Uterus (tissue), 4 donors: ENCODE results near the gene HMGXB4. TPM values are rescaled to one million over a fixed set of nuclear protein-coding genes. Genes with fewer than 3 reads are reported as not detected.

ENCODE experiments used
- DNase-seq, 2 donors: peaks; one replicate each; pipeline ENCODE4 v3.0.0-alpha.2; 2019 to 2020
- H3K27ac ChIP-seq, 2 donors: fragments of 200-600 bp; sonication (generic); 1 replicate in 1 of 2; 2 replicates in 1 of 2; pipeline ENCODE4 v1.5.1; 2016 to 2018
- H3K27me3 ChIP-seq, 2 donors: fragments of 200-600 bp; sonication (generic); one replicate each; pipeline ENCODE4 v1.5.1; 2018 to 2019; ENCODE audit warnings: control low read depth in 1 of 2
- H3K36me3 ChIP-seq, 2 donors: fragments of 200-600 bp; sonication (generic); one replicate each; pipeline ENCODE4 v1.5.1; 2019; ENCODE audit warnings: control low read depth in 1 of 2
- H3K4me1 ChIP-seq, 2 donors: fragments of 200-600 bp; sonication (generic); one replicate each; pipeline ENCODE4 v1.5.1; 2018 to 2019; ENCODE audit warnings: control low read depth in 1 of 2
- H3K4me3 ChIP-seq, 2 donors: fragments of 200-600 bp; sonication (generic); 1 replicate in 1 of 2; 2 replicates in 1 of 2; pipeline ENCODE4 v1.5.1; 2018 to 2019; ENCODE audit warnings: mild to moderate bottlenecking in 1 of 2
- H3K9me3 ChIP-seq, 2 donors: fragments of 200-600 bp; sonication (generic); one replicate each; pipeline ENCODE4 v1.5.1; 2019; ENCODE audit warnings: control low read depth in 1 of 2
- CTCF ChIP-seq, 4 experiments: fragments of 200-600 bp in 2 of 4; fragments of 450-650 bp in 2 of 4; sonication (generic) in 2 of 4; IDR thresholded peaks; one replicate each; pipeline ENCODE4 v1.5.1; 2016 to 2019; ENCODE audit warnings: antibody characterized with exemption in 4 of 4, mild to moderate bottlenecking in 2 of 4, moderate library complexity in 1 of 4
- POLR2A ChIP-seq, 2 donors: fragments of 450-650 bp; IDR thresholded peaks; one replicate each; pipeline ENCODE4 v1.6.1; 2016; ENCODE audit warnings: antibody characterized with exemption in 2 of 2, mild to moderate bottlenecking in 1 of 2, moderate library complexity in 1 of 2
- intact Hi-C: fragments of 100-400 bp; cut with DNase I; formaldehyde crosslinking; loops from one replicate; pipeline ENCODE4 v1.15.1; 2023; ENCODE audit warnings: low total_unique reads
- total RNA-seq, 4 donors: library from RNA; depleted of rRNA in 3 of 4; stranded (reverse); fragments of >200 nt in 3 of 4; gene quantifications; one replicate each; pipeline versions ENCODE4 v1.1.0 to v1.2.4, GENCODE V29; 2014 to 2023
- donor health status: DM: yes; HTN: yes; CAD: no.

The HMGXB4 gene
- total RNA-seq, 4 donors from 2014 or later: 15.1 to 29.6 (median 20.8) TPM

DNA sequence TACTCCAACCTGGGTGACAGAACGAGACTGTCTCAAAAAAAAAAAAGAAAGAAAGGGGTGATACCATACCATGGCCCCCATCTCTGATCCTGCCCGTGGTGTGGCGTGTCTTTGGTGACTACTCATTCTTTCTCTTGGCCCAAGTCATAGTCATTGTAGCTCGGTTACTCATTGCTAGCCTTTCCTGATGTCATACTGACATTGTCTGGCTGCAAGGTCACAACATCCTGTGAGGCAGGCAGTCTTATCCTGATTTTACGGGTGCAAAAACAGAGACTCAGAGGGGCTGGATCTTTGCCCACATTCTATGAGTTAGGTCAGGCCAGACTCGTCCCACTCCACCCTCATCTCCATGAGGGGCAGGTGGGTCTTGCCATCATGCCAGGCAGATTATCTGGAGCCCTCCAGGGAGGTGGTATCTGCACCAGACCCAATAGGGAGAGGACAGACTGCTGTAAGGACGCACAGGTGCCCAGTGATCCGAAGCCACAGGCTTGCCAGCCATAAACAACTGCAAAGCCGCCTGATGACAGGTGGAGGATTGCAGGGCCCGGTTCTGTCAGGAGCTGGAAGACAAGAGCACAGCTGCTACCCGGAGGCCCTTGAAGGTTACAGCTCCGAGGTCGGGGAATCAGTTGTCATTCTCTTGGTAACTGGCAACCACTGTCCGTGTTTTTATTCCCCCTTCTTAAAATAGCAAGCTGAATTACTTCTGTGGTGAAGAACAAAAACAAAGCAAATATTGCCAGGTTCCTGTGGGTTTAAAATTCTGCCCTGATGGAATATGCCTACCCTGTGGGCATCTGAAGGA is 56.2 kb downstream of the HMGXB4 start:
- no peak for TF ChIP-seq POLR2A (IDR thresholded peaks at IDR 0.05)
- TF ChIP-seq CTCF (IDR thresholded peaks at IDR 0.05): no peak
- peaks cover 0 to 22% of the 10 kb centered on the region in 2 donors for H3K4me1 ChIP-seq
- no peaks in the 10 kb centered on the region for H3K36me3 ChIP-seq
- peak overlapping the region; percentile 23 to 25 for H3K27ac ChIP-seq
- no peak overlapping the region for H3K4me3 ChIP-seq
- intact Hi-C loops: no loop called here
- peak; percentile 8 to 48 for DNase-seq
- no peaks in the 10 kb centered on the region for H3K9me3 ChIP-seq
- no peaks in the 10 kb centered on the region for H3K27me3 ChIP-seq

DNA sequence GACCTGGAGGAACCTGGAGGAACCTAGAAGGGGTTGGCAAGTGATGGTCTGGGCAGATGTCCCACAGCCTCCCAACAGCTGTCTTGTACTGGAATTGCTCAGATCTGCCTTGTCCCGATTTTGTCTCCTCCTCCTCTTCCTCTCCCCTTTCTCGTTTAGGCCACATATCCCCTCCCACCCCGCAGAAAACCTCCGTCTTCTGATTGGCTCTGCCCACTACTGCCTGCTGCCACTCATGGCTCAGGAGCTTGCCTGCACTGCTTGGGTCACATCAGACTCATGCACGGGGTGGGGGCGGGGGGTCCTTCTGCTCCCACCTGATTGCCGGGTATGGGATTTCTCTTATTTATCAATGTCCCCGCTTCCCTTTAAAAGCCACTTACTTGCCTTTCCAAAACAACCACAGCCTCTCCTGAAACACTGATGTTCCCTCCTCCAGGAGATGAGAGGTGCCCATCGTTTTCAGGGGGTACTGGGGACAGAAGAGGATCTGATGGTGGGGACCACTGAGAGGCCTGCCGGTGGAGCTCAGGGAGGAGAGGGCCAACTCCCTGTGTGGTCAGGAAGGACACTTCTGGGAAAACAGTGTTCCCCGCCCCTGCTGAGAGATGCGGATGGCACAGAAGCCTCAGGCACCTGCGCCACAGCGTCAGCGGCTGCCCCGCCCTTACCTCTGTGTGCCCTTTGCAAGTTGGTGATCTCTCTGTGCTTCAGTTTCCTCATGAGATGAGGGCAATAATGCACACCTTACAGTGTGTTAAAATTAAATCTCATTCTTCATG is 57.1 kb downstream of the HMGXB4 start:
- DNase-seq: peak; percentile 12 to 13
- Histone ChIP-seq H3K4me1 (peaks cover 0 to 22% of the 10 kb centered on the region in 2 donors), H3K27ac (peak overlapping the region in 1 of 2 donors; percentile 23), H3K27me3 (no peaks in the 10 kb centered on the region), H3K36me3 (no peaks in the 10 kb centered on the region), H3K4me3 (no peak overlapping the region), H3K9me3 (no peaks in the 10 kb centered on the region)
- intact Hi-C loops: no loop called here
- TF ChIP-seq POLR2A (IDR thresholded peaks at IDR 0.05) (no peak), CTCF (IDR thresholded peaks at IDR 0.05) (no peak)

DNA sequence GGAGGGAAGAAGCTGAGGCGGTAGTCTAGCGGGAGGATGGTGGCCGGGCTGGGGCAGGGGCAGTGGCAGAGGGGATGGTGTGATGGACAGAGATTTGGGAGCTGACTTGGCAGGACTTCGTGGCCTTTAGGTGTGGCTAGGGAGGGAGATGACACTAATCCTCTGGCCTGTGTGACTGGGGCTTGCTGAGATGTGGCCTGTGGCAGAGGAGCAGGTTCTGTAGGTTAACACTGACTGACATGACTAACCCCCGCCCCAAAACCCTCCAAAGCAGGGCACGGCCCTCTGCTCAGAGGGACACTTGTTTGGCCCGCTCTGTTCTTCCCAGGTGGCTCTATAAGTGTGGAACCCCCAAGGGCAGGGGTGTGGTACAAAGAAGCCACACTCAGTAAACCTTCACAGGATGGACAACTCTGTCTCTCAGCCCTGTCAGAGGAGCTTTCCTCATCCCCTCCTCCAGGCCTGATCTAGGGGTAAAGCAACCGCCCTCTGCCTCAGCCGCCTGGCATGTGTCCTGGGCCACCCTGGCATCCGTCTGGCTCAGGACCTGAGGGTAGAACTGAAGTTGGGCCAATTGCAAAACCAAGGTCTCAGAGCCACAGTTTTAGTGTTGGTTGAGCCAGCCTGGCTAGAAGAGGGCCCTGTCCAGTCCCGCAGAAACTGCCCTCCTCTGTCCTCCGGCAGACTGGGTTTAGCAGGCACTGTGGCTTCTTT is 58.0 kb downstream of the HMGXB4 start:
- no peaks in the 10 kb centered on the region for H3K36me3 ChIP-seq
- DNase-seq: peak in 1 of 2 donors; percentile 11
- no peak overlapping the region for H3K27ac ChIP-seq
- no peak for TF ChIP-seq CTCF (IDR thresholded peaks at IDR 0.05)
- TF ChIP-seq POLR2A (IDR thresholded peaks at IDR 0.05): no peak
- intact Hi-C loops: no loop called here
- H3K27me3 ChIP-seq: no peaks in the 10 kb centered on the region
- H3K4me3 ChIP-seq: no peak overlapping the region
- no peaks in the 10 kb centered on the region for H3K9me3 ChIP-seq
- peaks cover 0 to 22% of the 10 kb centered on the region in 2 donors for H3K4me1 ChIP-seq

- no peaks in the 10 kb centered on the region for H3K27me3 ChIP-seq
- H3K27ac ChIP-seq: no peak overlapping the region
- H3K4me3 ChIP-seq: no peak overlapping the region
- TF ChIP-seq CTCF (IDR thresholded peaks at IDR 0.05) (no peak), POLR2A (IDR thresholded peaks at IDR 0.05) (no peak)
- intact Hi-C loops: no loop called here
- no peaks in the 10 kb centered on the region for H3K9me3 ChIP-seq
- no peaks in the 10 kb centered on the region for H3K36me3 ChIP-seq
- H3K4me1 ChIP-seq: peaks cover 0 to 16% of the 10 kb centered on the region in 2 donors
- DNase-seq: peak in 1 of 2 donors; percentile 9
These were observed 58.8 kb downstream of the HMGXB4 start for GRCh38 chr22:35315855-35316745.
